NCI-H146 treated with DMSO at 0.1 percent for 48 hours (cell line): ENCODE measurements around the gene ERC1.
A peak's percentile ranks its signal among the peaks of the same experiment; 100 is the strongest.

ENCODE experiments used
- DNase-seq: peaks from one replicate; lab custom pipeline; 2025; ENCODE audit not compliant: unreplicated experiment; lab: John Stamatoyannopoulos, UW

ERC1 gene

GRCh38 chr12:990661-991349 is at the start of gene ERC1:
TSS of gene ERC1 (plus strand) at chr12:991223. CDS start at chr12:1027904, 36,681 bp downstream.
- peak; percentile 75 for DNase-seq

- DNase-seq, result no peak
Measured at GRCh38 chr12:943051-943450, 48.0 kb upstream of the ERC1 start.

- no peak for DNase-seq
Measured at GRCh38 chr12:944211-944610, 46.8 kb upstream of the ERC1 start.

- no peak for DNase-seq
Measured at GRCh38 chr12:946212-946611, 44.8 kb upstream of the ERC1 start.

- DNase-seq, result no peak
Measured at GRCh38 chr12:946631-947030, 44.4 kb upstream of the ERC1 start.

- no peak for DNase-seq
Measured at GRCh38 chr12:948238-948637, 42.8 kb upstream of the ERC1 start.

- DNase-seq, result peak; percentile 99
Measured at GRCh38 chr12:949453-950191, 41.4 kb upstream of the ERC1 start, which contains the start of gene RAD52. TSS of gene RAD52 (minus strand) at chr12:949694. CDS start at chr12:933058, 16,636 bp downstream.

GRCh38 chr12:951176-951575 is 39.8 kb upstream of the ERC1 start:
- peak; percentile 88 for DNase-seq

GRCh38 chr12:953776-954175 is 37.2 kb upstream of the ERC1 start:
- DNase-seq, result peak; percentile 71

- DNase-seq, result no peak
Measured at GRCh38 chr12:954741-955140, 36.3 kb upstream of the ERC1 start.

GRCh38 chr12:955939-956338 is 35.1 kb upstream of the ERC1 start:
- no peak for DNase-seq

GRCh38 chr12:958588-959123 is 32.4 kb upstream of the ERC1 start:
- DNase-seq, result no peak

- no peak for DNase-seq
Measured at GRCh38 chr12:966724-967123, 24.3 kb upstream of the ERC1 start.

- DNase-seq, result no peak
Measured at GRCh38 chr12:967641-968040, 23.4 kb upstream of the ERC1 start.

- no peak for DNase-seq
Measured at GRCh38 chr12:968545-968944, 22.5 kb upstream of the ERC1 start.

- DNase-seq, result no peak
Measured at GRCh38 chr12:969821-970220, 21.2 kb upstream of the ERC1 start.

GRCh38 chr12:971991-972390 is 19.0 kb upstream of the ERC1 start:
- DNase-seq, result no peak

- DNase-seq, result no peak
Measured at GRCh38 chr12:974271-974862, 16.7 kb upstream of the ERC1 start.

- DNase-seq, result no peak
Measured at GRCh38 chr12:976644-977043, 14.4 kb upstream of the ERC1 start.

GRCh38 chr12:977156-977555 is 13.9 kb upstream of the ERC1 start:
- no peak for DNase-seq

GRCh38 chr12:979349-979748 is 11.7 kb upstream of the ERC1 start:
- no peak for DNase-seq
